ENCODE results near the gene TNRC6B. TPM values are rescaled to one million over a fixed set of nuclear protein-coding genes. Genes with fewer than 3 reads are reported as not detected.

TNRC6B gene
- total and polyA plus RNA-seq, 2 experiments from 2014 or later, result 46.9 to 87.8 TPM

GRCh38 chr22:40324468-40325305, 147.0 kb downstream of the TNRC6B start:
- H3K4me3 Mint-ChIP-seq, result no peak overlapping the region
- no peaks in the 10 kb centered on the region for H3K9me2 ChIP-seq (ENCODE audit: insufficient read depth)
- H2AFZ ChIP-seq, result no peak overlapping the region
- no peak overlapping the region for H3K4me3 ChIP-seq
- H3K79me2 ChIP-seq (replicated peaks; ENCODE audit: insufficient read depth), result no peaks in the 10 kb centered on the region
- TF ChIP-seq CTCF (conservative IDR thresholded peaks at IDR 0.05; ENCODE audit: low read depth in 2 of 2) (no peak), ZNF114 (CRISPR knock-in tag; IDR thresholded peaks at IDR 0.05) (no peak), POLR2AphosphoS5 (IDR thresholded peaks at IDR 0.05; ENCODE audit: low read depth) (no peak), JUNB (IDR thresholded peaks at IDR 0.05; ENCODE audit: unreplicated experiment) (no peak), ZNF462 (CRISPR knock-in tag; IDR thresholded peaks at IDR 0.05) (no peak), CREB1 (CRISPR knock-in tag; IDR thresholded peaks at IDR 0.05; ENCODE audit: low read depth) (no peak), ETS1 (IDR thresholded peaks at IDR 0.05) (no peak), NANOG (IDR thresholded peaks at IDR 0.05; ENCODE audit: borderline replicate concordance) (no peak), EZH2phosphoT487 (IDR thresholded peaks at IDR 0.05; ENCODE audit: unreplicated experiment) (no peak), STAT1 (IDR thresholded peaks at IDR 0.05; ENCODE audit: unreplicated experiment) (no peak), EZH2 (IDR thresholded peaks at IDR 0.05; ENCODE audit: low read depth, unreplicated experiment) (no peak), ZNF331 (CRISPR knock-in tag; IDR thresholded peaks at IDR 0.05; ENCODE audit: low read depth) (no peak), REST (IDR thresholded peaks at IDR 0.05; ENCODE audit: unreplicated experiment) (no peak)
- no peak overlapping the region for H3K4me2 ChIP-seq
- no peaks in the 10 kb centered on the region for H3K9me3 Mint-ChIP-seq
- H3K36me3 ChIP-seq (ENCODE audit: insufficient read depth), result peaks cover 6% of the 10 kb centered on the region; the same call in 1 of the 2 replicates
- H3K36me3 Mint-ChIP-seq (ENCODE audit: low read depth), result peaks cover 39% of the 10 kb centered on the region
- H3F3A ChIP-seq (replicated peaks; ENCODE audit: low read depth), result 0 out of 2 replicates have a peak, but pooled peaks cover 3% of the 10 kb centered on the region
- ATAC-seq, result no peak
- H3K27me3 Mint-ChIP-seq (ENCODE audit: insufficient read depth, low read depth, poor library complexity), result peaks cover 15% of the 10 kb centered on the region
- H3K27me3 ChIP-seq (ENCODE audit: insufficient read depth), result no peaks in the 10 kb centered on the region
- H4K20me1 ChIP-seq (replicated peaks; ENCODE audit: insufficient read depth), result peaks cover 4% of the 10 kb centered on the region; the same call in 1 of the 2 replicates
- H3K4me1 ChIP-seq (ENCODE audit: insufficient read depth), result peaks cover 31% of the 10 kb centered on the region
- DNase-seq (ENCODE audit: low spot score), result no peak
- H3K27ac ChIP-seq (ENCODE audit: low read depth), result no peak overlapping the region
- H3K27ac Mint-ChIP-seq, result peak overlapping the region; percentile 65
- peaks cover 53% of the 10 kb centered on the region for H3K4me1 Mint-ChIP-seq

Measured in GM23338 (cell line).